ENCODE measurements around the gene CX3CR1.

CX3CR1 gene

GRCh38 chr3:39291903-39292329 is 12.1 kb upstream of the CX3CR1 start:
- FAIRE-seq, result no peak

GRCh38 chr3:39290255-39290654 is 10.4 kb upstream of the CX3CR1 start:
- no peak for FAIRE-seq

GRCh38 chr3:39289107-39289506 is 9.3 kb upstream of the CX3CR1 start:
- FAIRE-seq, result no peak

- no peak for FAIRE-seq
Measured at GRCh38 chr3:39288300-39288808, 8.5 kb upstream of the CX3CR1 start.

- no peak for FAIRE-seq
Measured at GRCh38 chr3:39287216-39288164, 7.7 kb upstream of the CX3CR1 start.

- FAIRE-seq, result no peak
Measured at GRCh38 chr3:39286771-39287170, 6.9 kb upstream of the CX3CR1 start.

- no peak for FAIRE-seq
Measured at GRCh38 chr3:39285332-39285731, 5.5 kb upstream of the CX3CR1 start.

- FAIRE-seq, result no peak
Measured at GRCh38 chr3:39284457-39284881, 4.6 kb upstream of the CX3CR1 start.

GRCh38 chr3:39282057-39282456 is 2.2 kb upstream of the CX3CR1 start:
- FAIRE-seq, result no peak

GRCh38 chr3:39281533-39281932 is 1.7 kb upstream of the CX3CR1 start:
- no peak for FAIRE-seq

GRCh38 chr3:39280571-39280970 is 735 bp upstream of the CX3CR1 start:
- no peak for FAIRE-seq

- no peak for FAIRE-seq
Measured at GRCh38 chr3:39278616-39278935, 1.3 kb downstream of the CX3CR1 start.

- FAIRE-seq, result no peak
Measured at GRCh38 chr3:39277893-39278615, 1.8 kb downstream of the CX3CR1 start.

- FAIRE-seq, result no peak
Measured at GRCh38 chr3:39276746-39277145, 3.1 kb downstream of the CX3CR1 start.

- FAIRE-seq, result no peak
Measured at GRCh38 chr3:39275963-39276593, 3.8 kb downstream of the CX3CR1 start.

- FAIRE-seq, result no peak
Measured at GRCh38 chr3:39275052-39275451, 4.8 kb downstream of the CX3CR1 start.

GRCh38 chr3:39273119-39273518 is 6.7 kb downstream of the CX3CR1 start:
- FAIRE-seq, result no peak

- no peak for FAIRE-seq
Measured at GRCh38 chr3:39272191-39272590, 7.6 kb downstream of the CX3CR1 start.

- no peak for FAIRE-seq
Measured at GRCh38 chr3:39271363-39271914, 8.4 kb downstream of the CX3CR1 start.

- FAIRE-seq, result no peak
Measured at GRCh38 chr3:39269528-39269927, 10.3 kb downstream of the CX3CR1 start.

- FAIRE-seq, result no peak
Measured at GRCh38 chr3:39268549-39268900, 11.3 kb downstream of the CX3CR1 start.

GRCh38 chr3:39267631-39268548 is 11.9 kb downstream of the CX3CR1 start:
- no peak for FAIRE-seq
